GM23248 (cell line): ENCODE measurements around the gene TARBP1. TPM values are rescaled to one million over a fixed set of nuclear protein-coding genes. Genes with fewer than 3 reads are reported as not detected.
A peak's percentile ranks its signal among the peaks of the same experiment; 100 is the strongest.

Experiments
- DNase-seq: peaks from one replicate; pipeline ENCODE4 v3.0.0-alpha.2; 2015
- H2AFZ ChIP-seq: fragments of 200-600 bp; sonication (generic); 2 replicates; pipeline ENCODE4 v1.6.1; 2016; ENCODE audit warnings: antibody characterized with exemption
- H3F3A ChIP-seq: fragments of 200-600 bp; sonication (generic); 2 replicates; pipeline ENCODE4 v1.6.1; 2016; ENCODE audit warnings: mild to moderate bottlenecking, antibody characterized with exemption, mixed run types; ENCODE audit not compliant: insufficient read depth
- H3K27ac ChIP-seq: fragments of 200-600 bp; sonication (generic); 2 replicates; pipeline ENCODE4 v1.5.1; 2016; ENCODE audit warnings: mild to moderate bottlenecking
- H3K27me3 ChIP-seq: fragments of 200-600 bp; sonication (generic); replicated peaks from 2 replicates; pipeline ENCODE4 v1.6.1; 2016; ENCODE audit warnings: mild to moderate bottlenecking; ENCODE audit not compliant: insufficient read depth
- H3K36me3 ChIP-seq: fragments of 200-600 bp; sonication (generic); 2 replicates; pipeline ENCODE4 v1.6.1; 2016; ENCODE audit warnings: low read depth, mild to moderate bottlenecking
- H3K4me1 ChIP-seq: fragments of 200-600 bp; sonication (generic); 2 replicates; pipeline ENCODE4 v1.6.1; 2016; ENCODE audit warnings: mild to moderate bottlenecking; ENCODE audit not compliant: insufficient read depth
- H3K4me2 ChIP-seq: fragments of 200-600 bp; sonication (generic); one replicate; pipeline ENCODE4 v1.6.1; 2016; ENCODE audit warnings: mild to moderate bottlenecking; ENCODE audit not compliant: unreplicated experiment
- H3K4me3 ChIP-seq: fragments of 200-600 bp; sonication (generic); 2 replicates; pipeline ENCODE4 v1.5.1; 2016; ENCODE audit warnings: mild to moderate bottlenecking
- H3K79me2 ChIP-seq: fragments of 200-600 bp; sonication (generic); 2 replicates; pipeline ENCODE4 v1.6.1; 2016; ENCODE audit warnings: mild to moderate bottlenecking; ENCODE audit not compliant: insufficient read depth
- H3K9ac ChIP-seq: fragments of 200-600 bp; sonication (generic); 2 replicates; pipeline ENCODE4 v1.6.1; 2016; ENCODE audit warnings: mild to moderate bottlenecking
- H3K9me2 ChIP-seq: fragments of 200-600 bp; sonication (generic); 2 replicates; pipeline ENCODE4 v1.6.1; 2016; ENCODE audit warnings: mixed run types, mild to moderate bottlenecking, moderate library complexity; ENCODE audit not compliant: insufficient read depth
- H3K9me3 ChIP-seq: fragments of 200-600 bp; sonication (generic); one replicate; pipeline ENCODE4 v1.6.1; 2017; ENCODE audit warnings: low read depth
- H4K20me1 ChIP-seq: fragments of 200-600 bp; sonication (generic); 2 replicates; pipeline ENCODE4 v1.6.0; 2016; ENCODE audit not compliant: insufficient read depth
- EZH2 ChIP-seq: fragments of 200-600 bp; sonication (generic); IDR thresholded peaks from 2 replicates; pipeline ENCODE4 v1.6.1; 2018; ENCODE audit warnings: antibody characterized with exemption, mild to moderate bottlenecking; ENCODE audit not compliant: insufficient read depth, poor library complexity, severe bottlenecking
- EZH2phosphoT487 ChIP-seq: fragments of 200-600 bp; sonication (generic); IDR thresholded peaks from 2 replicates; pipeline ENCODE4 v1.6.1; 2018; ENCODE audit warnings: antibody characterized with exemption, moderate library complexity, mild to moderate bottlenecking, low read depth; ENCODE audit not compliant: insufficient read depth
- WGBS, 2 experiments: methylation state at CpG; one replicate each; pipeline ENCODE4 v1.1.6; 2015 to 2017; ENCODE audit warnings: low lambda C conversion rate in 2 of 2, low coverage in 1 of 2; ENCODE audit errors: missing lambda C conversion rate in 2 of 2; 5-methylcytosine and 5-hydroxymethylcytosine counted together
- in situ Hi-C: fragments of 300-500 bp; cut with MboI; formaldehyde crosslinking; loops from 2 replicates; pipeline ENCODE4 v1.15.0; 2020
- polyA plus RNA-seq: library from polyadenylated mRNA; unstranded; fragments of >200 nt; fragmentation: Nextera tagmentation; extraction: Ambion mirVana; gene quantifications from 2 replicates; pipeline ENCODE4 v1.2.1, GENCODE V29; 2016
- total RNA-seq: library from RNA; depleted of rRNA; stranded (reverse); fragments of >200 nt; shearing (Covaris generic); gene quantifications from 2 replicates; pipeline ENCODE4 v1.2.3, GENCODE V29; 2014

Gene TARBP1
- total and polyA plus RNA-seq, 2 experiments from 2014 or later = 5.2 to 11.9 TPM

- Histone ChIP-seq H3K4me1 (peaks cover 4% of the 10 kb centered on the region; the same call in 1 of the 2 replicates), H3K4me3 (no peak overlapping the region), H3K9ac (no peak overlapping the region), H3F3A (peaks cover 9% of the 10 kb centered on the region), H3K36me3 (no peaks in the 10 kb centered on the region), H3K27ac (no peak overlapping the region), H2AFZ (no peak overlapping the region), H4K20me1 (no peaks in the 10 kb centered on the region), H3K4me2 (no peak overlapping the region), H3K9me3 (no peaks in the 10 kb centered on the region), H3K79me2 (no peaks in the 10 kb centered on the region), H3K9me2 (no peaks in the 10 kb centered on the region), H3K27me3 (no peaks in the 10 kb centered on the region)
- DNase-seq = peak; percentile 36
- no peak for TF ChIP-seq EZH2phosphoT487
- no peak for TF ChIP-seq EZH2
- in situ Hi-C loops = loop anchor here (25.0 kb wide), 1 partner anchor 253 kb away; no protein-coding TSS in a partner anchor
- WGBS, 2 experiments = 22 to 30% methylated on average over 3 of the region's 3 CpGs
Observed at GRCh38 chr1:234484218-234484617, 5.2 kb upstream of the TARBP1 start.

GRCh38 chr1:234481771-234482170 lies 2.8 kb upstream of the TARBP1 start:
- no peak for DNase-seq
- H3K27me3 ChIP-seq = no peaks in the 10 kb centered on the region
- H4K20me1 ChIP-seq = no peaks in the 10 kb centered on the region
- H3K4me1 ChIP-seq = no peaks in the 10 kb centered on the region
- H3K4me3 ChIP-seq = no peak overlapping the region
- no peak overlapping the region for H2AFZ ChIP-seq
- no peak overlapping the region for H3K4me2 ChIP-seq
- TF ChIP-seq EZH2 (no peak), EZH2phosphoT487 (no peak)
- in situ Hi-C loops = loop anchor here (25.0 kb wide), 1 partner anchor 256 kb away; no protein-coding TSS in a partner anchor
- H3K36me3 ChIP-seq = no peaks in the 10 kb centered on the region
- no peak overlapping the region for H3K9ac ChIP-seq
- no peaks in the 10 kb centered on the region for H3K9me2 ChIP-seq
- WGBS, 2 experiments = 64 to 68% methylated on average over 5 of the region's 5 CpGs
- peaks cover 10% of the 10 kb centered on the region for H3F3A ChIP-seq
- H3K27ac ChIP-seq = no peak overlapping the region
- H3K79me2 ChIP-seq = peaks cover 7% of the 10 kb centered on the region
- no peaks in the 10 kb centered on the region for H3K9me3 ChIP-seq

- Histone ChIP-seq H3K27me3 (no peaks in the 10 kb centered on the region), H3K79me2 (peaks cover 17% of the 10 kb centered on the region), H3K4me2 (no peak overlapping the region), H3K4me3 (no peak overlapping the region), H3K27ac (no peak overlapping the region), H3F3A (peaks cover 10% of the 10 kb centered on the region), H3K36me3 (no peaks in the 10 kb centered on the region), H3K4me1 (no peaks in the 10 kb centered on the region), H2AFZ (no peak overlapping the region), H3K9ac (no peak overlapping the region), H3K9me3 (no peaks in the 10 kb centered on the region), H4K20me1 (no peaks in the 10 kb centered on the region), H3K9me2 (no peaks in the 10 kb centered on the region)
- 42 to 61% methylated on average over 2 of the region's 2 CpGs for WGBS, 2 experiments
- in situ Hi-C loops = loop anchor here (25.0 kb wide), 1 partner anchor 257 kb away; no protein-coding TSS in a partner anchor
- DNase-seq = no peak
- no peak for TF ChIP-seq EZH2phosphoT487
- TF ChIP-seq EZH2 = no peak
Observed at GRCh38 chr1:234479866-234480265, 887 bp upstream of the TARBP1 start.

- H3F3A ChIP-seq = peaks cover 10% of the 10 kb centered on the region
- peak overlapping the region; percentile 79 for H3K9ac ChIP-seq
- in situ Hi-C loops = loop anchor here (25.0 kb wide), 1 partner anchor 258 kb away; no protein-coding TSS in a partner anchor
- 12% methylated on average over 5 of the region's 5 CpGs for WGBS, 2 experiments
- no peaks in the 10 kb centered on the region for H3K36me3 ChIP-seq
- no peaks in the 10 kb centered on the region for H3K9me3 ChIP-seq
- no peak overlapping the region for H3K27ac ChIP-seq
- no peak for DNase-seq
- TF ChIP-seq EZH2phosphoT487 = no peak
- TF ChIP-seq EZH2 = no peak
- no peaks in the 10 kb centered on the region for H3K27me3 ChIP-seq
- peak overlapping the region; percentile 92 for H3K4me3 ChIP-seq
- H3K79me2 ChIP-seq = peaks cover 17% of the 10 kb centered on the region
- H3K9me2 ChIP-seq = no peaks in the 10 kb centered on the region
- H3K4me2 ChIP-seq = peak overlapping the region; percentile 93
- H2AFZ ChIP-seq = peak overlapping the region; percentile 96
- no peaks in the 10 kb centered on the region for H3K4me1 ChIP-seq
- no peaks in the 10 kb centered on the region for H4K20me1 ChIP-seq
Observed at GRCh38 chr1:234479310-234479559, 256 bp upstream of the TARBP1 start.

- Histone ChIP-seq H2AFZ (peak overlapping the region; percentile 88), H3F3A (peaks cover 10% of the 10 kb centered on the region), H3K9me2 (no peaks in the 10 kb centered on the region), H3K4me1 (no peaks in the 10 kb centered on the region), H3K9ac (peak overlapping the region; percentile 79), H3K36me3 (no peaks in the 10 kb centered on the region), H3K27ac (peak overlapping the region; percentile 61), H3K27me3 (no peaks in the 10 kb centered on the region), H4K20me1 (no peaks in the 10 kb centered on the region), H3K9me3 (no peaks in the 10 kb centered on the region), H3K4me2 (peak overlapping the region; percentile 89), H3K79me2 (peaks cover 26% of the 10 kb centered on the region), H3K4me3 (peak overlapping the region; percentile 92)
- DNase-seq = peak; percentile 80
- WGBS, 2 experiments = 1% methylated on average over 19 to 39 of the region's 43 CpGs
- in situ Hi-C loops = loop anchor here (25.0 kb wide), 1 partner anchor 259 kb away; no protein-coding TSS in a partner anchor
- TF ChIP-seq EZH2phosphoT487 (no peak), EZH2 (no peak)
Observed at GRCh38 chr1:234478152-234478480, 863 bp downstream of the TARBP1 start.
